Measurements from ENCODE around the gene F11R.
A peak's percentile ranks its signal among the peaks of the same experiment; 100 is the strongest.
"Not testable (repeated sequence)": the region's sequence is repeated elsewhere in the genome, so short reads cannot be mapped to it uniquely, and the experiment has no call there.

Gene F11R

GRCh38 chr1:161017756-161018630 lies 3.0 kb downstream of the F11R start:
- Histone ChIP-seq H3K36me3 (ENCODE audit: control insufficient read depth, insufficient read depth, low read length) (no peaks in the 10 kb centered on the region), H3K9ac (ENCODE audit: low read length) (no peak overlapping the region), H3K4me1 (ENCODE audit: control insufficient read depth, insufficient read depth, low read length) (no peaks in the 10 kb centered on the region), H3K27ac (ENCODE audit: low read depth, low read length) (no peak overlapping the region), H3K27me3 (ENCODE audit: control insufficient read depth, insufficient read depth, low read length) (peaks cover 5% of the 10 kb centered on the region), H3K4me3 (ENCODE audit: low read length) (no peak overlapping the region)

- H3K4me3 ChIP-seq (ENCODE audit: low read length); H3K9ac ChIP-seq (ENCODE audit: low read length); H3K4me1 ChIP-seq (ENCODE audit: control insufficient read depth, insufficient read depth, low read length); H3K27ac ChIP-seq (ENCODE audit: low read depth, low read length); H3K36me3 ChIP-seq (ENCODE audit: control insufficient read depth, insufficient read depth, low read length); H3K27me3 ChIP-seq (ENCODE audit: control insufficient read depth, insufficient read depth, low read length): not testable (repeated sequence)
These were observed 3.8 kb downstream of the F11R start for GRCh38 chr1:161017181-161017580.

- not testable (repeated sequence) for H3K4me3 ChIP-seq (ENCODE audit: low read length); H3K9ac ChIP-seq (ENCODE audit: low read length); H3K27ac ChIP-seq (ENCODE audit: low read depth, low read length); H3K36me3 ChIP-seq (ENCODE audit: control insufficient read depth, insufficient read depth, low read length); H3K4me1 ChIP-seq (ENCODE audit: control insufficient read depth, insufficient read depth, low read length); H3K27me3 ChIP-seq (ENCODE audit: control insufficient read depth, insufficient read depth, low read length)
These were observed 4.3 kb downstream of the F11R start for GRCh38 chr1:161016683-161017082.

GRCh38 chr1:161013488-161014230 lies 7.3 kb downstream of the F11R start:
- no peaks in the 10 kb centered on the region for H3K27me3 ChIP-seq (ENCODE audit: control insufficient read depth, insufficient read depth, low read length)
- peak overlapping the region; percentile 39 for H3K9ac ChIP-seq (ENCODE audit: low read length)
- no peaks in the 10 kb centered on the region for H3K36me3 ChIP-seq (ENCODE audit: control insufficient read depth, insufficient read depth, low read length)
- H3K4me1 ChIP-seq (ENCODE audit: control insufficient read depth, insufficient read depth, low read length) = no peaks in the 10 kb centered on the region
- H3K27ac ChIP-seq (ENCODE audit: low read depth, low read length) = peak overlapping the region; percentile 70
- H3K4me3 ChIP-seq (ENCODE audit: low read length) = peak overlapping the region; percentile 42

- H3K4me1 ChIP-seq (ENCODE audit: control insufficient read depth, insufficient read depth, low read length) = no peaks in the 10 kb centered on the region
- peak overlapping the region; percentile 42 for H3K4me3 ChIP-seq (ENCODE audit: low read length)
- no peaks in the 10 kb centered on the region for H3K36me3 ChIP-seq (ENCODE audit: control insufficient read depth, insufficient read depth, low read length)
- H3K27ac ChIP-seq (ENCODE audit: low read depth, low read length) = peak overlapping the region; percentile 70
- H3K27me3 ChIP-seq (ENCODE audit: control insufficient read depth, insufficient read depth, low read length) = no peaks in the 10 kb centered on the region
- peak overlapping the region; percentile 39 for H3K9ac ChIP-seq (ENCODE audit: low read length)
These were observed 7.8 kb downstream of the F11R start for GRCh38 chr1:161013131-161013487.

GRCh38 chr1:161012420-161012819 lies 8.5 kb downstream of the F11R start:
- Histone ChIP-seq H3K36me3 (ENCODE audit: control insufficient read depth, insufficient read depth, low read length) (no peaks in the 10 kb centered on the region), H3K27ac (ENCODE audit: low read depth, low read length) (no peak overlapping the region), H3K9ac (ENCODE audit: low read length) (no peak overlapping the region), H3K4me1 (ENCODE audit: control insufficient read depth, insufficient read depth, low read length) (no peaks in the 10 kb centered on the region), H3K4me3 (ENCODE audit: low read length) (no peak overlapping the region), H3K27me3 (ENCODE audit: control insufficient read depth, insufficient read depth, low read length) (no peaks in the 10 kb centered on the region)

DNA sequence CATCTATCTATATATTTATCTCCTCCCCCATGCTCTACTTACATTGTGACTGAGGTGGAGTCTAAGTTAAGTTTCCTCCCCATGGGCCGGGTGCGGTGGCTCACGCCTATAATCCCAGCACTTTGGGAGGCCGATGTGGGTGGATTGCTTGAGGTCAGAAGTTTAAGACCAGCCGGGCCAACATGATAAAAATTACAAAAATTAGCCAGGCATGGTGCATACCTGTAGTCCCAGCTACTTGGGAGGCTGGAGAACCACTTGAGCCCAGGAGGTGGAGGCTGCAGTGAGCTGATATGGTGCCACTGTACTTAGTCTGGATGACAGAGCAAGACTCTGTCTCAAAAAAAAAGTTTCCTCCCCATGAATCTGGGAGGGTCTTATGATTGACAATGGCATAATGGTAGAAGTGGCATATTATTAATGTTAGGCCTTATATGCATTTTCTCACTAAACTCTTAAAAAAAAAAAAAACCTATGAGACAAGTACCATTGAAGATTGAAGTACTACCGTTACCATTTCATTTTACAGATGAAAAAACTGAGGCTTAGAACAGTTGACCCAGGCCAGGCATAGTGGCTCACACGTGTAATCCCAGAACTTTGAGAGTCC lies 11.2 kb downstream of the F11R start:
- Histone ChIP-seq H3K27ac (ENCODE audit: low read depth, low read length) (no peak overlapping the region), H3K4me1 (ENCODE audit: control insufficient read depth, insufficient read depth, low read length) (no peaks in the 10 kb centered on the region), H3K9ac (ENCODE audit: low read length) (no peak overlapping the region), H3K36me3 (ENCODE audit: control insufficient read depth, insufficient read depth, low read length) (no peaks in the 10 kb centered on the region), H3K4me3 (ENCODE audit: low read length) (no peak overlapping the region), H3K27me3 (ENCODE audit: control insufficient read depth, insufficient read depth, low read length) (no peaks in the 10 kb centered on the region)

DNA sequence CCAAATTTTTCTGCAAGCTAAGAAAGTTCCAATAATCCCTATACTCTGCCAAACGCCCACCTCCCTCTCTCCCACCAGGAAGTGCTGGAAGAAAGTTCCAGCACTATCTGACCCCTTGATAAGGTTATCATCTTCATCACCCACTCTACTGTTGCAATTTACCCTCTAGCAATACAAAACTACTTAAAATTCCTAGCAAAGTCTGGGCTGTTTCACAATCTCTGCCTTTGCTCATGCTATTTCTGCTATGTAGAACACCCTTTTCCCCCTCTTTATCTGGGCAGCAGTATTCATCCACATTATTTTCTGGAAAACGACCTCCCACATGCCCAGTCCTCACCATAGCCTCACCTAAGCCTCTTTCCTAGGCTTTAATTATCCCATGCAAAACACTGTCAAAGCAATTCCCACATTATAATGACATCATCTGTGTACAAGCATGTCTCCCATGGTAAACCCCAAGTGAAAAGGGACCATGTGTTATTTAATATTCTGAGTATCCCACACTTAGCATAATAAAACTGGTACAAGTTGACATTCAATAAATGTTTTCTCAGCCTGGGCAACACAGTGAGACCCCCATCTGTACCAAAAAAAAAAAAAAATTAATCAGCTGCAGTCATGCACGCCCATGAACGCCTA lies 12.0 kb downstream of the F11R start:
- H3K4me1 ChIP-seq (ENCODE audit: control insufficient read depth, insufficient read depth, low read length) = no peaks in the 10 kb centered on the region
- no peak overlapping the region for H3K9ac ChIP-seq (ENCODE audit: low read length)
- H3K27ac ChIP-seq (ENCODE audit: low read depth, low read length) = no peak overlapping the region
- H3K36me3 ChIP-seq (ENCODE audit: control insufficient read depth, insufficient read depth, low read length) = no peaks in the 10 kb centered on the region
- H3K27me3 ChIP-seq (ENCODE audit: control insufficient read depth, insufficient read depth, low read length) = no peaks in the 10 kb centered on the region
- H3K4me3 ChIP-seq (ENCODE audit: low read length) = no peak overlapping the region

DNA sequence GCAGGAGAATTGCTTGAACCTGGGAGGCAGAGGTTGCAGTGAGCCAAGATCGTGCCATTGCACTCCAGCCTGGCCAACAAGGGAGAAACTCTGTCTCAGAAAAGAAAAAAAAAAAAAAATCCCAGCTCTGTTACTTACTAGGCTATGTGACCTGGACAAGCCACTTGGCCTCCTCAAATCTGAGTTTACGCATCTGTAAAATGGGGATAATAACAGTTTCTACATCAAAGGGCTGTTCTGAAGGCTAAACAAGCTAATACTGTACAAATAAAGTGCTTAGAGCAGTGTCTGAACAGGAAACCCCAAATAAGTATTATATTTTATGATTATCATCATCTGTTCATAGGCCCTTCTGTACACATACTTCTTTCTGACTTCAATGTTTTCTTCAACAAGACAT lies 13.6 kb downstream of the F11R start:
- Histone ChIP-seq H3K9ac (ENCODE audit: low read length) (no peak overlapping the region), H3K4me3 (ENCODE audit: low read length) (no peak overlapping the region), H3K27ac (ENCODE audit: low read depth, low read length) (no peak overlapping the region), H3K36me3 (ENCODE audit: control insufficient read depth, insufficient read depth, low read length) (no peaks in the 10 kb centered on the region), H3K4me1 (ENCODE audit: control insufficient read depth, insufficient read depth, low read length) (no peaks in the 10 kb centered on the region), H3K27me3 (ENCODE audit: control insufficient read depth, insufficient read depth, low read length) (no peaks in the 10 kb centered on the region)

DNA sequence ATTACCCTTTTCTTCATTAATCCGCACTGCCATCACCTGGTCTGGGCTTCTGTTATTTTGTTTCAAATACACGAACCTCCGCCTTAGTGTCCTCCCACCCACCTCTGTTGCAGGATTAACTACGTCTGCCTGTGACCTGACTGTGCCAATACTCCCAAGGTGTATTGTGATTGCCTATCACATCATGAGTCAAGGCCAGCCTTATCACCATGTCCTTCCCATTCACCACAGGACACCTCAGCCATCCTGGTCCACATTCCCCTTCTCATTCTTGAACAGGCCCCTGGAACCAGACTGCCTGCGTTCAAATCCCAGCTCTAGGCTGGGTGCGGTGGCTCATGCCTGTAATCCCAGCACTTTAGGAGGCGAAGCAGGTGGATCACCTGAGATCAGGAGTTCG lies 14.4 kb downstream of the F11R start:
- H3K9ac ChIP-seq (ENCODE audit: low read length) = no peak overlapping the region
- H3K36me3 ChIP-seq (ENCODE audit: control insufficient read depth, insufficient read depth, low read length) = no peaks in the 10 kb centered on the region
- H3K27ac ChIP-seq (ENCODE audit: low read depth, low read length) = no peak overlapping the region
- no peak overlapping the region for H3K4me3 ChIP-seq (ENCODE audit: low read length)
- no peaks in the 10 kb centered on the region for H3K27me3 ChIP-seq (ENCODE audit: control insufficient read depth, insufficient read depth, low read length)
- no peaks in the 10 kb centered on the region for H3K4me1 ChIP-seq (ENCODE audit: control insufficient read depth, insufficient read depth, low read length)

GRCh38 chr1:161001525-161001924 lies 19.4 kb downstream of the F11R start:
- H3K9ac ChIP-seq (ENCODE audit: low read length) = no peak overlapping the region
- H3K4me1 ChIP-seq (ENCODE audit: control insufficient read depth, insufficient read depth, low read length) = no peaks in the 10 kb centered on the region
- H3K36me3 ChIP-seq (ENCODE audit: control insufficient read depth, insufficient read depth, low read length) = peaks cover 19% of the 10 kb centered on the region
- H3K4me3 ChIP-seq (ENCODE audit: low read length) = no peak overlapping the region
- no peak overlapping the region for H3K27ac ChIP-seq (ENCODE audit: low read depth, low read length)
- H3K27me3 ChIP-seq (ENCODE audit: control insufficient read depth, insufficient read depth, low read length) = no peaks in the 10 kb centered on the region

DNA sequence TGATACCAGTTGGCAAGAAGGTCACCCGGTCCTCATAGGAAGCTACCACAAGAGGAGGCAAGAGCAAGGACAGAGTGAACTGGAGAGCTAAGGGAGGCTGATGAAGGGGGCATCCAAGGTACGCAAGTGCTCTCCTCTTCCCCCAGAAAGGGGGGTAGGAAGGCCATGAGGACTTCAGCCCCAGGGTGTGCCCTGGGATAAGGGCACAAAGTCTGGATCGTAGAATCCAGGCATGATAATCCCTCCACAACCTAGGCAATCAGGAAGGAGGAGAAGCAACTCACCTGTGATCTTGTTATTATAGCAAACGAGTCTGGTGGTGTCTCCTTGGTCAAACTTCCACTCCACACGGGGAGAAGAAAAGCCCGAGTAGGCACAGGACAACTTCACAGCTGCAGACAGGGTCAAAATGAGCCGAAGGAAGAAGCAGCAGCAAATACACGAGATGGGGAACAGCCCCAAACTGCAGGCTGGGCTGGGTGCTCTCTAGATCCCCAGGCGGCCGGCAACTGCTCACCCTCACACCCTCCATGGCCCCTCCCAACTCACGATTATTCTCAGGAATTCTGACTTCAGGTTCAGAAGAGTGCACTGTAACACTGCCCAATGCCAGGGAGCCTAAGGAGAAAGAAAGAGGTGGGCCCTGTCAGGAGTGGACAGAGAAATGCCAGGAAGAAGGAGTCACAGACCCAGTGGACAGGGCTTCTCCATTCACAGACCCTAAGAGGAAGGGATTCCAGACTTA lies 20.0 kb downstream of the F11R start:
- Histone ChIP-seq H3K27ac (ENCODE audit: low read depth, low read length) (no peak overlapping the region), H3K4me1 (ENCODE audit: control insufficient read depth, insufficient read depth, low read length) (no peaks in the 10 kb centered on the region), H3K4me3 (ENCODE audit: low read length) (no peak overlapping the region)

More for the DNA sequence above, 20.0 kb downstream of the F11R start:
- Histone ChIP-seq H3K36me3 (ENCODE audit: control insufficient read depth, insufficient read depth, low read length) (peaks cover 19% of the 10 kb centered on the region), H3K9ac (ENCODE audit: low read length) (no peak overlapping the region), H3K27me3 (ENCODE audit: control insufficient read depth, insufficient read depth, low read length) (no peaks in the 10 kb centered on the region)

All from rectal smooth muscle tissue (tissue), 1 donor.